ENCODE results near the gene GTPBP10.
"Not testable (repeated sequence)": the region's sequence is repeated elsewhere in the genome, so short reads cannot be mapped to it uniquely, and the experiment has no call there.

The GTPBP10 gene

DNA sequence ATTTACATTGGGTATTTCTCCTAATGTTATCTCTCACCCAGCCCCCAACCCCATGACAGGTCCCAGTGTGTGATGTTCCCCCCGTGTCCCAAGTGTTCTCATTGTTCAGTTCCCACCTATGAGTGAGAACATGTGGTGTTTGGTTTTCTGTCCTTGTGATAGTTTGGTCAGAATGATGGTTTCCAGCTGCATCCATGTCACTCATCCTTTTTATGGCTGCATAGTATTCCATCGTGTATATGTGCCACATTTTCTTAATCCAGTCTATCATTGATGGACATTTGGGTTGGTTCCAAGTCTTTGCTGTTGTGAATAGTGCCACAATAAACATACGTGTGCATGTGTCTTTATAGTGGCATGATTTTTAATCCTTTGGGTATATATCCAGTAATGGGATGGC lies 3.5 kb downstream of the GTPBP10 start:
- in situ Hi-C loops (cut with HindIII; ENCODE audit: low sequenced_read_pairs): not testable (repeated sequence)

DNA sequence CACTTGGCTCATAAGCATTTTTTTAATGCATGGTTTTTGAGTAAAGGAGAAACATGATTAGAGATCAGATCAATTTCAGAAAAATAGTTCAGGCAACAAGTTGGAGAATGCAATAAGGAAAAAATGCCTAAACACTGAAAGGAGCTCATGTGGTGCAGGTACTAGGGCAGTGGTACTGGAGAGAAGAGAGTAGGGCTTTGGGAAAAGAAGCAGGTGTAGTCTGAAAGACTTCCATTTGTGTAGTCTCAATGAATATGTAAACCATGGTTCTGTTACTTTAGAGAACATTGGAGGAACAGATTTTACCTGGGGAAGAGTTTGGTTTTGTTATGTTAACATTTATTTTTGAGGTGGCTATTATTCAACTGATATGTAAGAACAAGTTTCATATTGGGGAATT lies 5.5 kb downstream of the GTPBP10 start:
- in situ Hi-C loops (cut with HindIII; ENCODE audit: low sequenced_read_pairs): no loop called here

DNA sequence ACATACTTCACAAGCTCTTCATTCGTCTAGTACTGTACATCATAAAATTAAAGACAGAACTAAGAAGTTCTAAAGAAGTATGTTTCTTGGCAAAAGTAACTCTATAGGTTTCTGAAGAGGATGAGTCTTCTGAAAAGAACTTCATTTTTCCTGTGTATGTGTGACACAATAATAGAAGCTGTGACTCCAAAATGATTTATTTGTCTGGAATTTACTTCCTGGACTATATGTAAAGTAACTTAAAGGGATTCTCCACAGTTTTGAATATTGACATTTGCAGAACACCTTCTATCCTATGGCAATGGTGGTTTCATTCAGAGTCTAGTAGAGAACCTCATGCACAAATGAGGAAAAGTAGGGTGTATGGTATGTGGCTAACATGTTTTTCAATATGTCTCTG lies 36.9 kb downstream of the GTPBP10 start:
- in situ Hi-C loops (cut with HindIII; ENCODE audit: low sequenced_read_pairs): no loop called here

DNA sequence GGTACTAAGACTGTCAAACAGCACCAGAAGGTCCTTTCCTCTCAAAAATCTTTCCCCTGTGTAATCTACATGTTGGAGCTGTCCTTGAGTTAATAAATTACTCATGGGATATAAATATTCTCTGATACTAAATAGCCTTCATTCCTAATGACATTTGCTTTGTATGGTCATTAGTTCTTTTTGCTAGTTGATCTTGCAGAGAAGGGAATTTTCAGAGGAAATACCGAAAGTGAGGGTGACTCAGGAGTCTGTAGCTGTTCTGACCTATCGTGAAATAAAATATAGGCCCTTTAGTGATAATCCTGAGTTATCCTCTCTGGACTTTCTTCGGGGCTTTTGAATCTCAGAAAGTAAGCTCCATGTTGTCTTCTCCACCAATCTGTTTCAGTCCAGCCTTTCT lies 37.3 kb downstream of the GTPBP10 start:
- in situ Hi-C loops (cut with HindIII; ENCODE audit: low sequenced_read_pairs): no loop called here

DNA sequence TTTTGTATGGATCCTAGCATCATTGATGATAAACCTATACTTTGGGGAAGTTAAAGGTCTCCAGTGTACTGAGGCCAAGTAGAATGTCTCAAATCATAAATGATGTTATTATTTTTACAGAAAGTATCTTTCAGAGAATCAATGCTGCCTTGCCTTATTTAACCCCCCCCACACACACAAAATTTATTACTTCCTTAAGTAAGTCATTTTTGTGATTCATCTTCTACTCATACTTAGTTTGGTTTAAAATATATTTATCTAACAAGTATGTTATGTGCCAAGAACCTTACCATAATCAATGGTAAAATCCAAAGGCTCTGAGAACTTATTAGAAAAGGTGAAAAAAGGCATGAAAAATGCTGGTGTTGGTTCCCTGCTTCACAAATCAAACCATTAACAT lies 37.9 kb downstream of the GTPBP10 start:
- in situ Hi-C loops (cut with HindIII; ENCODE audit: low sequenced_read_pairs): no loop called here

DNA sequence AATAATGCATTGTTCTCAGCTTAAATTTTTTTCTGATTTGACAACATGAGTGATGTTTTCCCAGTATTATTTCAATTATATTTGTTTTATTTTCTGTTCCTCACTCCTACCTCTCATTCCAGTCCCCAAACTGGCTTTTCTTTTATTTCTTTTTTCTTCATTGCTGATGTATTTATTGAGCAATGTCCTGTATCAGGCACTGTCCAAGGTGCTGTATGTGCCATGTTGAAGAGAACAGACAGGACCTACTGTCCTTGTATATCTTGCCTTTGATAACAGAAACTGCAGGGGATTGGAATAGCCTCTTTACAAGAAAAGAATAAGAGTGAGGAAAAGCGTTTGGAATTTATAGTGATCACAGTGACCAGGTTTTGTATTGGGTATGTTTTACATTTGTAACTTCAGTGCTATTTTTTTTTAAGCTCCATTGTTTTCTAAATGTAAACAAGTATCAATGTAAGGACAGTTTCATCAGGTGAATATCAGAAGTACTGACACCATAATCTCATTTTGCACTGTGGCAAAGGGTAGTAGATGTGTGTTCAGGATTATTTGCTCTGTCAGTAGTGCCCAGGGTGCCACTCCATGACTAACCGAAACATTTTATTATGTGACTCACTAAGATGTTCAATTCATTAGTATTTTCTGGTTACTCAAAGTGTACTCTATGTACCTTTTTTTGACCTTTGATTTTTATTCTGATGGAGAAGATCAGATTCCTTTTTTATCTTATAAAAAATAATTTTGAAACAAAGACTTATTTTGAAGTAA lies 41.1 kb downstream of the GTPBP10 start:
- in situ Hi-C loops (cut with HindIII; ENCODE audit: low sequenced_read_pairs): no loop called here

DNA sequence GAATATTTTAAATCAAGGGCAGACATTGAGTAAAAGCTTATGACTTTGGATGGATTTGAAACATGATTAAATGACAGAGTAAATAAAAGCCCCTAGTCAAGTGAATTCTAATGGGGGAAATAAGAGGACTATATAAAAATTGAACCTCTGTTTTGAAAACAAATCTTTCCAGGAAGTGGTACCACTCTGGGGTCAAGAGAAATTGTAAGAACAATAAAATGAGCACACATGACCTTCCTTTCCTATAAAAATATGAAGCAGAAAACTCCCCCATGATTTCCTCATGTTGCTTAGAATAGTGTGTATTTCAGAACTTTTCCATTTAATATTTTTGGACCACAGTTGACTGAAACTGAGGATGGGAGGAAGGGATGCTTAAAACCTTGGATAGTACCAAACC lies 44.4 kb downstream of the GTPBP10 start:
- in situ Hi-C loops (cut with HindIII; ENCODE audit: low sequenced_read_pairs): loop anchor here (5.0 kb wide), 1 partner anchor 74 kb away; no protein-coding TSS in a partner anchor

DNA sequence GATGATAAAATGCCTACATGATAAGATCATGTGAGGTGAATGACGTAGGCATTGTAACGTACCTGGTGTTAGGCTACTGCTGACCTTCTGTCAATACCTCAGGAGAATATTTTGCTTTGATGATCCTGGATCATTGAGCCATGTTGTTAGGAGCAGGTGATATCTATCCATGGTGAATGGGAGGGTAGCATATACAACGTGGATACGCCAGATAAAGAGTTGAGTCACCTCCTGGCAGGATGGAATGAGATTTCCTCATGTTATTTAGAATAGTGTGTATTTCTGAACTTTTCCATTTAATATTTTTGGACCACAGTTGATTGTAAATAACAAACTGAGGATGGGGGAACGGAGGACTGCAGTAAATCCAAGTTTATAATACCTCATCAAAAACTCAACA lies 45.0 kb downstream of the GTPBP10 start:
- in situ Hi-C loops (cut with HindIII; ENCODE audit: low sequenced_read_pairs): loop anchor here (5.0 kb wide), 1 partner anchor 74 kb away; no protein-coding TSS in a partner anchor

DNA sequence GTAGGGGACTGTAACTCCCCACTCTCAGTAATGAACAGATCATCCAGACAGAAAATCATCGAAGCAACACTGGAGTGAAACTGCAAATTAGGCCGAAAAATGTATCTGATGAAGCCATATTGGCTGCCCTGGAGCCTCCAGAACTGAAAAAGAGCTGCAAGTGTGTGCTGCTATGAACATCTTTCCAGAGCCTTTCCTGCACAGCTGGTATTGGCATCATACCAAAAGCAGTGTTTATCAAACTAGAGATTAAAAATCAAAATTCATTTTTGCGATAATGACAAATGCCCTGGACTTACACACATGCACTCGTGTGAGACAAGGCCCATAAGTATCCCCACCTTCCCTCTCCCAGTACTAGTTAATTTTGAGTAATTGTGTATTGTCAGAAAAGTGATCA lies 49.9 kb downstream of the GTPBP10 start:
- in situ Hi-C loops (cut with HindIII; ENCODE audit: low sequenced_read_pairs): no loop called here

DNA sequence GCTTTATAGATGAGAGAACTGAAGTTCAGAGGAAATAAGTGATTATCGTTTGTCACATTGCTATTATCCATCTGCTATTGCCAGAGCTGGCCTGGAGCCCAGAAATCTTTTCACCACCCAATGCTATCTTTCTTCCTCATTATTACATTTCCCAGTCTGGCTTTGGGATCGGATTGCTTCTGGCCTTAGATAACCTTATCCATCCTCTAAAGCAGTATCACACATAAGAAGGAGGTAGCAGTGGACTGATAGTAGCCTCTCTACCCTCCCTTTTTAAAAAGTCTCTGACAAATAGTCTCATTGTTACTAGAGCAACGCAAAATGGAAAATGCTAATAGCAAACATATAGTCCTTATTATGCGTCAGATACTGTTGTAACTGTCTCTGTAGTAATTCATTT lies 55.5 kb downstream of the GTPBP10 start:
- in situ Hi-C loops (cut with HindIII; ENCODE audit: low sequenced_read_pairs): no loop called here

DNA sequence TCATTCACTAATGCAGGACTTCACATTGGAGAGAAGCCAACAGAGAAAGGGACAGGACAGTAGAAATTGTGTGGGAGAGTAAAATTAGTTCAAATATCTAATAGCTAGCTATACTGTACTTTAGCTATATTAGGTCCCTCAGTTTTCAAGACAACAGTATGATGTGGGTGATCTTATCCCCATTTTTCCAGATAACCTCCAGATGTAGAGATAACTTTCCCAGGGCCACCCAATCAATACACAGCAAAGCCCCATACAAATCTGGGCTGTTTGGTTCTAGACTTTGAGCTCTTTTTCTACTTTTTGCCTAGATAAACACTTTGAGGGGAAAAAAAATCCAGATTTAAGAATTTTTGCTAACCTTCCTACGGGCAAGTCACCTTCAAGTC lies 56.3 kb downstream of the GTPBP10 start:
- in situ Hi-C loops (cut with HindIII; ENCODE audit: low sequenced_read_pairs): no loop called here

DNA sequence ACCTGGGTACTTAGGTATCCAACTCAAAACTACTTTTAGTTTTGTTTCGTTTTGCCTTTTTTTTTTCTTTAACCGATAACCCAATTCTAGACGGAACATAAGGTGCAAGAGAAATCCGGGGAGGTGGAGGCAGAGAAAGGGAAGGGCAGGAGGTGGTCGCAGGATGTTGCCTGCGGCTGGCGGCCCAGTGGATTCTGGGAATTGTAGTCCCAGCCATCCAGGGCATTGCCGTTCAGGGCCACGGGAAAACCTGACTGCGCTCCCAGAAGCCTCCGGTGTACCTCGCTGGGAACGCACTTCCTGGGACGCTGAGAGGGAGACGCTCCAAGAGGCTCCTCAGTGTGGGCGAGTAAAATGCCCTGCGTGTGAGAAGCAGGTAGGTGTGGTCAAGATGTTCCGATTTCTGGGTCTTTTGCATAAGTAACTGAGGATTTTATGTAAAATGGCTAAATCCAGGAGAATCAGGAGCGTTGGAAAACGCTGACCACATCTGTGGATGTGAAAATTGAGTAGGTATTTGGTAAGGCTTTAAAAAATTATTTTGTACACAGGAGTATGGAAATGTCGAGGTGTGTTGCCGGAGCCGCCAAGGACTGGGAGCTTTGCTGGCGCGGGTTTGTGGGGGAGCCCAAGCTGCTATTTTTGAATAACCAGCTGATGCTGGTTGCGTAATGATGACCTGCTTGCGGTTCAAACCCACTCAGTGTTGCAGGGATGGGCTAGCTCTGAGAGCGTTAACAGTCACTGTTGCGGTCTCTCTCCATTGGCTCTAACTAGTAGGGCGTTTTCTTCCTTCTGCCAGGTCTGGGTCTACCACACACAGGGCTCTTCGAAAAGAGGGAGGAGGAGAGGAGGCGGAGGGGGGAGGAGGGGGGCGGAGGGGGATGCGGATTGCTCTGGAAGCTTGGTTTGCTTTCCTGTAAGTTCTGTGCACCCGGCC lies 56.9 kb downstream of the GTPBP10 start, which contains the start of gene CLDN12:
TSS of gene CLDN12 (plus strand) at position 288 of the 940 bp plus-strand sequence. CDS start 9,216 bp downstream, outside the sequence.
- in situ Hi-C loops (cut with HindIII; ENCODE audit: low sequenced_read_pairs): no loop called here

DNA sequence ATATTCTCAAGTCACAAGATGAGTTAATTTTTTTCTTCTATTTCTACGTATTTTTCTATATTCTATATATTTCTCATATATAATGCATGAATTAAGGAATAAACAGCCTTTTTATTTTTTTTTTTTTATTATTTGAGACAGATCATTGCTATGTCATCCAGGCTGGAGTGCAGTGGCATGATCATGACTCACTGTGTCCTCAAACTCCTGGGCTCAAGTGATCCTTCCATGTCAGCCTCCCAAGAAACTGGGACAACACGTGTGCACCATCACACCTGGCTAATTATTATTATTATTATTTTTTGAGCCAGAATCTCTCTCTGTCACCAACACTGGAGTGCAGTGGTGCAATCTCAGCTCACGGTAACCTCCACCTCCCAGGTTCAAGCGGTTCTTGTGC lies 58.3 kb downstream of the GTPBP10 start:
- in situ Hi-C loops (cut with HindIII; ENCODE audit: low sequenced_read_pairs): no loop called here

DNA sequence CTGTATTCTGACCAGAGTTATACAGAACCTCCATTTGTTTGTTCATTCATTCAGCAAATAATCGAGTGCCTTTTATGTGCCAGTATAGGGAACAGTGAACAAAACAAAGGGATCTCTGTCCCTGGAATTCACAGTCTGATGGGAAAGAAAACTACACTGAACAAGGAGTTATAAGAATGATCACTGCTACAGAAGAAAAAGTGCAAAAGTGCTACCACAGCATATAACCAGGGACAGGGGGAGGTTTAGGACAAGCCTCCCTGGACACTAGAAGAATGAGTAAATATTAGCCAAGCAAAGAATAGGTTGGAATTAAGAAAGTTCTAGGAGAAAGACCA lies 60.9 kb downstream of the GTPBP10 start:
- in situ Hi-C loops (cut with HindIII; ENCODE audit: low sequenced_read_pairs): no loop called here

DNA sequence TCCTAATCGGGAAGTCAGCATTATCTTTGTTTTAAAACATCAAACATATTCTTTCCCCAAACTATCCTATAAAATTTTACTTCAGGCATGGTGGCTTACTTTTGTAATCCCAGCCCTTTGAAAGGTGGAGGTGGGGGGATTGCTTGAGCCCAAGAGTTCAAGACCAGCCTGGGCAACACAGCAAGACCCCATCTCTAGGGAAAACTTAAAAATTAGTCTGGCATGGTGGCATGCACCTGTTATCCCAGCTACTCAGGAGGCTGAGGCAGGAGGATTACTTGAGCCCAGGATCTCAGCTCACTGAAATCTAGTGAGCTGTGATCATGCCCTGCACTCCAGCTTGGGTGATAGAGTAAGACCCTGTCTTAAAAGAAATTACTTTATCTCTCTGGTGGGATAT lies 61.6 kb downstream of the GTPBP10 start:
- in situ Hi-C loops (cut with HindIII; ENCODE audit: low sequenced_read_pairs): no loop called here

DNA sequence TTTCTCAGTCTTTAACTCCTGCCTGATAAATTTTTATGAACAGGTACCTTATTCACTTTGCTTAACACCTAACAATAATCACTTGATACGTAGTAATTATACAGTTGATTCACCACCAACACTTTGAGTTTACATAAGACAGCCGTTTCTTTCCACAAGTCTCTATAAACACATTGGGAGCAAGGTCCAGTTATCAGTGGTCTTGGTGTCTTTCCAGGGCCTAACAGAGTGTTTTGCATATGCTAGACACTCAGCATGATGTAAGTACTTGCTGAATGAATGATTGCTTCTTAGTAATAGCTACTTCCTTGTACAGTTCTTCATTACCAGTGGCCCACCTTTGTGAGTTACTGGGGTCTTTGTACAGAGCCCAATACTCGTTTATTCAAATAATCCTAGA lies 63.2 kb downstream of the GTPBP10 start:
- in situ Hi-C loops (cut with HindIII; ENCODE audit: low sequenced_read_pairs): no loop called here

DNA sequence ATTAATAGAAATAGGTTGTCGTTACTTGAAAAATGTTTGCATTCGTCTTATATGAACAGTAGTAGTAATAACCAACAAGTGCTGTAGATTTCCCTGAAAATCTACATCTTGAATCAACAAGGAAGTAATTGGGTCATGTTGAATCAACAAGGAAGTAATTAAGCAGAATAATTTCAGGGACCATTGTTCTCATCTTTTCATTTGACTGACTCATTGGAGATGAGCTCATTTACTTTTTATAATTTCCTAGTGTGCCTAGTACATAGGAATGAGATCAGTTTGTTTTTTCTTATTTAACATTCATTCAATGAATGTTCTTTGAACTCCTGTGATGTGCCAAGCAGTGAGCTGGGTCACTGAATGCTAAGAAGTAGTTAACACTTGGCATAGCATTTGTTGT lies 65.0 kb downstream of the GTPBP10 start:
- in situ Hi-C loops (cut with HindIII; ENCODE audit: low sequenced_read_pairs): no loop called here

DNA sequence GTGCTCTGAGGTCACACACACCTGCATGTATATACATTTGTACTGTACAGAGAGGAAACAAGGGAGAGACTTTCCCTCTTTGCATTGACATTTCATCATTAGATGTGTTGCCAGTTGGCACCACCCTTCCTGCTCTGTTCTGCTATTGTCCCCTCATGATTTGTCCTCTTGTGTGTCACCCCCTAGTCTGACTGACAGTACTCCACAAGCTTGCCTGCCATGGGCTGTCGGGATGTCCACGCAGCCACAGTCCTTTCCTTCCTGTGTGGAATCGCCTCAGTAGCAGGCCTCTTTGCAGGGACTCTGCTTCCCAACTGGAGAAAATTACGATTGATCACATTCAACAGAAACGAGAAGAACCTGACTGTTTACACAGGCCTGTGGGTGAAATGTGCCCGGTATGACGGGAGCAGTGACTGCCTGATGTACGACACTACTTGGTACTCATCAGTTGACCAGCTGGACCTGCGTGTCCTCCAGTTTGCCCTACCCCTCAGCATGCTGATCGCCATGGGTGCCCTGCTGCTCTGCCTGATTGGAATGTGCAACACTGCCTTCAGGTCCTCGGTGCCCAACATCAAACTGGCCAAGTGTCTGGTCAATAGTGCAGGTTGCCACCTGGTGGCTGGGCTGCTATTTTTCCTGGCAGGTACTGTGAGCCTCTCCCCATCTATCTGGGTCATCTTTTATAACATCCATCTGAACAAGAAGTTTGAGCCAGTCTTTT lies 66.1 kb downstream of the GTPBP10 start:
- in situ Hi-C loops (cut with HindIII; ENCODE audit: low sequenced_read_pairs): no loop called here

DNA sequence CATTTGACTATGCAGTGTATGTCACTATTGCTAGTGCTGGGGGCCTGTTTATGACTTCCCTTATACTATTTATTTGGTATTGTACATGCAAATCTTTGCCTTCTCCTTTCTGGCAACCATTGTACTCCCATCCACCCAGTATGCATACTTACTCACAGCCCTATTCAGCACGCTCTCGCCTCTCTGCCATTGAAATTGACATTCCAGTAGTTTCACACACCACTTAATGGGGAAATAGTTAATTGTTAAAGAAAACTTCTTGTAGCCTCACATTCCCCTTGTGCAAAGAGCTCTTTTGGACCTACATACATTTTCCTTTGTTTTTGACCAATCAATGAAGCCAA lies 66.6 kb downstream of the GTPBP10 start:
- in situ Hi-C loops (cut with HindIII; ENCODE audit: low sequenced_read_pairs): no loop called here

DNA sequence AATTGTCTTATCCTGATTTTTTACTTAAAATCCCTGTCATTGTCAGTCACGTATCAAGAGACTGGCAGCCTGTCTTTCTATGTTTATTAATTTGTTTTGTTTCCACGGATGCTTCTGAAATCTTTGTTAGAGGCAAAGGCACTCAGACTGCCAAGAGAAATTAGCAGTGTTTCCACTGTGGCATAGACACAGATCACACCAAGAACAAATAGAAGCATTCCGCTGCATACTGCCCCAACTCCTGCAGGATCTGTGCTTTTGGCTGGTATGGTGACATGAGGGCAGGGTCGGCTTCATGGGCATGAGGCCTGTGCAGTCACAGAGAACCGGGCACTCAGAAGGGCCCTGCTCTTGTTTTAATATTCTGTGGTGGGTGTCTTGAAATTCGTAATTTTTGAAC lies 75.1 kb downstream of the GTPBP10 start:
- in situ Hi-C loops (cut with HindIII; ENCODE audit: low sequenced_read_pairs): no loop called here

DNA sequence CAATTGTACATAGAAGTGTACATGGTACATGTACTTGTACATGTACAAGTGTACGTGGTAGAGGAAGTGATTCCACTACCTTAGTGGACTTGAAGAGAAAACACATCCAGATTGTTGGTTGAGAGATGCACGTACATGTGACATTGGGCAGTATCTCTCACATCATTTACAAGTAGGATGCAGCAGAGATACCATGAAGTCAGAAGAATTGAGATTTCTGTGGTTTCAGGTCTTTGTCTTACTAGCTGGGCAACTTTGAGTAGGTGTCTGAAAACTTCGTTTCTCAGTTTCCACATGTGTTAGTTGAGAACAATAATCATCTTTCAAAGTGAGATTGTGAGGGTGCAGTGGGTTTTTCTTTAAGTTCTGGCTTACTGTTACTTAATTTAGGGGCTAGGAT lies 78.2 kb downstream of the GTPBP10 start:
- in situ Hi-C loops (cut with HindIII; ENCODE audit: low sequenced_read_pairs): loop anchor here (25.0 kb wide), 1 partner anchor 262 kb away; the partner anchor contains the start of gene STEAP1
